ENCODE data around the gene CELSR1.

CELSR1 gene

GRCh38 chr22:46557736-46558480, 20.5 kb upstream of the CELSR1 start:
- DNase-seq (ENCODE audit: low read depth in 2 of 2): no peak

GRCh38 chr22:46556775-46557174, 19.4 kb upstream of the CELSR1 start:
- no peak for DNase-seq (ENCODE audit: low read depth in 2 of 2)

GRCh38 chr22:46553189-46553588, 15.8 kb upstream of the CELSR1 start:
- no peak for DNase-seq (ENCODE audit: low read depth in 2 of 2)

GRCh38 chr22:46551996-46552395, 14.6 kb upstream of the CELSR1 start:
- no peak for DNase-seq (ENCODE audit: low read depth in 2 of 2)

DNA sequence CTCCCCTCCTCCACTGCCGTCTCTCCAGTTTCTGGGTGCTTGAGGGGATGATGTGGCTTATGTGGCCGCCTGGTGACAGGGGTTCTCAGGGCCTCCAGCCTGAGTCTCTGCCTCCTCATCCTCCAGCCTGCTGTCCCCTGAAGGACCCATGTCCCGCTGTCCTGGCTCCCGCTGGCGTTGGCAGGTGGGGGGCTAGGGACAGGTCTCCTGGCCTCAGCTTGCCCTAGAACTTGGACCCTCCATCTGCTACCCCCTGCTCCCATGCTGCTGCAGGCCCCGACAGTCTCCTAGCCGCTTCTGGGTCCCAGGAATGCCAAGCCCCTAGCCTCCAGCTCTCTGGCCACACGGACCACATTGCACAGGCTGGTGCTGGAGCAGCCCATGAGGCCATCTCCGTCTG, 13.9 kb upstream of the CELSR1 start:
- no peak for DNase-seq (ENCODE audit: low read depth in 2 of 2)

- DNase-seq (ENCODE audit: low read depth in 2 of 2): no peak
Observed at GRCh38 chr22:46549971-46550641, 12.7 kb upstream of the CELSR1 start.

DNA sequence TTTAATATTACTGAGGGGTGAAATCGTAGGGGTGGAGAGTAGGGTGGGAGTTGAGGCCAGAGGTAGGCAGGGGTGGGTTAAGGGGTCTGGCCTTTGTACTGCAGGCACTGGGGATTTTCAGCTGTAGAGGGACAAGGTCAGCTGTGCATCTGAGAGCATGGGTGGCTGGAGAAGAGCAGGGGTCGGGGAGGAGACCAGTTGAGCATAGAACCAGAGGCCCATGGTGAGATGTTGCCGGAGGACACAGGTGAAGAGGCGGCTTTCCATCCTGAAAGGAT, 12.1 kb upstream of the CELSR1 start:
- DNase-seq (ENCODE audit: low read depth in 2 of 2): no peak

DNA sequence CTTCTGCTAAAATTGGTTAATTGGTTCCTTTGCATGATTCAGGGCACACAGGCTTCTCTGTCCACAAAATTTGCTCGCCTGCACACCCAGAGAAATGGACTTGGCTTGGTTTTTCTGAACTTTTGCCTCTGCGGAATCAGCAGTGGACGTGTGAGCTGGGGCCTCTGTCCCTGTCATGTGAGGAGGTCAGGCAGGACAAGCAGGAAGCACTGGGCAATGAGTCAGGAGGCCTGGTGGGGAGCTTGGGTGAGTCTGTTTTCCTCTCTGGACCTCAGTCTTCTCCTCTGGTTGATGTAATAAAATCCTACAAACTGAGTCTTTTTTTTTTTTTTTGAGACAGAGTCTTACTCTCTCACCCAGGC, 10.4 kb upstream of the CELSR1 start:
- DNase-seq (ENCODE audit: low read depth in 2 of 2): no peak

DNA sequence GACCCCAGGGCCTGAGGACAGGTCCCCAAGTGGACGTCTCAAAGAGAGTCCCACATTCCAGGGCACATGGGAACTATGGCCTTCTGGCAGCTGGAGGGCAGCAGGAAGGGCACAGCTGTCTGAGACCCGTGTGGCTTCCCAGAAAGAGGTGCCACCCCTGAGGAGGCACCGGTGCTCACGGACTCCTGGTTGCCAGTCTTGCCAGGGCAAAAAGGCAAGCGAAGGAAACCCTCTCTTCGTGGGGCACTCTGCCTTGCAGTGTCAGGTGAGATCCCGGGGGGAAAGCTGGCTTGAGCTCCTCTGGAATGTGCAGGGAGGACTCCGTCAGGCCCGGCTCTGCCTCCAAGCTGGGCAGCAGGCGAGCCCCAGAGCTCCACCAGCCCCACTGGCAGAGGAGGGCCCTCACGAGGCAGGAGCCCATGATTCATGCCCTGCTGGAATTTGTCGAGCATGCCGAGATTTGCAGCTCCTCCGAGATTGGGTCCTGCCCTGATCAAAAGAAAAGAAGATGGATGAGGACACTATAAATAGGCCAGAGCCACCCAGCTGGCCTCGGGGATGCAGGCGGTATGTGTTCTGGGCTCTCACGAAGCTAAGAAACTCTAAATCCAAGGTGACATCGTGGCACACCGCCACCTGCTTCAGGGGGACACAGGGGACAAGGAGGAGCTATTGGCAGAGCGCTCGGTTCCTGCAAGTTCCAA, 9.9 kb upstream of the CELSR1 start:
- DNase-seq (ENCODE audit: low read depth in 2 of 2): no peak

DNA sequence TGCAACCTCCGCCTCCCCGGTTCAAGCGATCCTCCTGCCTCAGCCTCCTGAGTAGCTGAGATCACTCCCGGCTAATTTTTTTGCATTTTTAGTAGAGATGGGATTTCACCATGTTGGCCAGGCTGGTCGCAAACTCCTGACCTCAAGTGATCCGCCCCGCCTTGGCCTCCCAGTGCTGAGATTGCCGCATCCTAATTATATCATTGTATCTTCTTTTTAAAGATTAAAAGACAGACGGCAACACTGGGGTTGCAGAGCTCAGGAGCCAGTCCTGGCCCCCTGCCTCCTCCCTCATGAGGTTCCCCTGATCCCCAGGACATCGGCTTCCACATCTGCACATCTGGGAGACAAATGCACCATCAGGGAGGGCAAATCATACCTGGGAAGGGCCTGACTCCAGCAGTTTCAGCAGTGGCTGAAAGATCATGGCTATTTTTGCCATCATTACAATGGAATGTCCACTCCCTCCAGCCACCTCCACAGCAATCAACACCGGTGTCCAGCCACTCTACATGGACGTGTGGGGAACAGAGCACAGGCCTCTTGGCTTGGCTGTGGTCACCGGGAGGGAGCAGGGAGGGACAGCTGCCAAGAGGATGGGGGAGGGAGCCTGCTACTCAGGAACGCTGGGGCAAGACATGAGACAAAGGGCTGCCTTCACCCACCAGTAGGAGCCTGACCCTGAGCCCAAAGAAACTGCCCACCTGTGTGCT, 9.2 kb upstream of the CELSR1 start:
- DNase-seq (ENCODE audit: low read depth in 2 of 2): no peak

DNA sequence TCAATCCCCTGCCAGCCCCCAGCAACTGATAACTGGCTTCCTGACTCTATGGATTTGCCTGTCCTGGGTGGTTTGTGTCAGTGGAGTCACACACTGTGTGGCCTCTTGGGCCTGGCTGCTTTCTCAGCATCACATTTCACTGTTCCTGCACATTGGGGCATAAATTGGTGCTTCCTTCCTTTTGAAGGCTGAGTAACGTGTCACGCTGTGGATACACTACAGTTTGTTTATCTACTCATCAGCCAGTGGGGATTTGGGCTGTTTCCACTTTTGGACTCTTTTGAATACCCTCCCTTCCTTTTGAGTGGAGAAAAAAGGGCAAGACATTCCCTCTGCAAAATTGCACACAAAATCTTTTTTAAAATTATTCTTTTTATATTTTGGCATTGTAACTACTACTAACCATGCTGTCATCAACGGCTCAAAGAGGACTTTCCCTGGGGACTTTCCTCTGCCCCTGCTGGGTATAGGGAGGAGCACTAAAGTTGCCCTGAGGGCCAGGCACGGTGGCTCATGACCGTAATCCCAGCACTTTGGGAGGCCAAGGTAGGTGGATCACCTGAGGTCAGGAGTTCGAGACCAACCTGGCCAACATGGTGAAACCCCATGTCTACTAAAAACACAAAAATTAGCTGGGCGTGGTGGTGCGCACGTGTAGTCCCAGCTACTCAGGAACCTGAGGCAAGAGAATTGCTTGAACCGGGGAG, 7.8 kb upstream of the CELSR1 start:
- no peak for DNase-seq (ENCODE audit: low read depth in 2 of 2)

GRCh38 chr22:46542011-46542985, 4.9 kb upstream of the CELSR1 start:
- no peak for DNase-seq (ENCODE audit: low read depth in 2 of 2)

- DNase-seq (ENCODE audit: low read depth in 2 of 2): no peak
Observed at GRCh38 chr22:46541536-46541935, 4.1 kb upstream of the CELSR1 start.

GRCh38 chr22:46540874-46541273, 3.5 kb upstream of the CELSR1 start:
- no peak for DNase-seq (ENCODE audit: low read depth in 2 of 2)

- no peak for DNase-seq (ENCODE audit: low read depth in 2 of 2)
Observed at GRCh38 chr22:46539169-46539568, 1.7 kb upstream of the CELSR1 start.

GRCh38 chr22:46538814-46539160, 1.4 kb upstream of the CELSR1 start:
- DNase-seq (ENCODE audit: low read depth in 2 of 2): no peak

GRCh38 chr22:46537946-46538813, 760 bp upstream of the CELSR1 start:
- DNase-seq (ENCODE audit: low read depth in 2 of 2): no peak

GRCh38 chr22:46536537-46537224, 739 bp downstream of the CELSR1 start:
- DNase-seq (ENCODE audit: low read depth in 2 of 2): no peak

DNA sequence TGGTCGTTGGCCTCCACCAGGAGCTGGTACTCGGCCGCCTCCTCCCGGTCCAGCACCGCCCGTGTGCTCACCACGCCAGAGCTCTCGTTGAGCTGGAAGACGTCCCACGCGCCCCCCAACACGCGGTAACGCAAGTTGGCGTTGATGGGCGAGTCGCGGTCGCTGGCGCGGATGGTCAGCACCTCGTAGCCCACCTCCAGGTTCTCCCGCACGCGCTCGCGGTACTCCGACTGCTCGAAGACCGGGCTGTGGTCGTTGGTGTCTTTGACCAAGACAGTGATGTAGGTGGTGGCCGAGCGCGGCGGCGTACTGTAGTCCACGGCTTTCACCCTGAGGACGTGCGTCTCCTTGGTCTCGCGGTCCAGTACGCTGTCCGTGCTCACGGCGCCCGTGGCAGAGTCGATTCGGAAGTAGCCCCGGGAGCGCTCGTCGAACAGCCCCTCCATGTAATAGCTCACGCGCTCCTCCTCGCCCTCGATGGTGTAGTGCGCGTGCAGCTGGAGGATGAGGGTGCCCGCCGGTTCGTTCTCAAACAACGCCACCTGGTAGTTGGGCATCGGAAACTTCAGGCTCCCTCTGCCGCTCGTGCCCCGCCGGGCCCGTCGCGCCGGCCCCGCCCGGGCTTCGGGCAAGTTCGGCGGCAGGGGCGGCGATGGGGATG, 1.4 kb downstream of the CELSR1 start:
- no peak for DNase-seq (ENCODE audit: low read depth in 2 of 2)
